Stimulated activated naive CD8-positive, alpha-beta T cell treated with anti-CD3 and anti-CD28 coated beads, Interleukin-15, amount 100 ng/mL, for 72 hours (primary cell): ENCODE measurements around the gene IGSF3.

Experiments
- ATAC-seq: fragments of 150-1000 bp; cut with Tn5 transposase; 2 replicates; pipeline ENCODE4 v1.10.0; 2021; ENCODE audit warnings: mild to moderate bottlenecking, moderate library complexity
- DNase-seq, 2 donors: peaks; one replicate each; pipeline ENCODE4 v3.0.0; 2021 to 2022
- H3K27ac Mint-ChIP-seq, 2 donors: one replicate each; pipeline ENCODE4 v1.8.0; 2022; ENCODE audit warnings: mild to moderate bottlenecking in 2 of 2, mixed read lengths in 2 of 2, moderate library complexity in 2 of 2
- H3K27me3 Mint-ChIP-seq: one replicate; pipeline ENCODE4 v1.8.0; 2022; ENCODE audit warnings: mixed read lengths
- H3K4me1 Mint-ChIP-seq: one replicate; pipeline ENCODE4 v1.8.0; 2022; ENCODE audit warnings: mild to moderate bottlenecking, mixed read lengths
- H3K4me3 Mint-ChIP-seq, 2 donors: one replicate each; pipeline ENCODE4 v1.8.0; 2022; ENCODE audit warnings: mild to moderate bottlenecking in 2 of 2, mixed read lengths in 2 of 2, moderate library complexity in 1 of 2
- H3K9me3 Mint-ChIP-seq, 2 donors: one replicate each; pipeline ENCODE4 v1.8.0; 2022; ENCODE audit warnings: mixed read lengths in 2 of 2

Gene IGSF3

GRCh38 chr1:116694524-116694923, 27.0 kb upstream of the IGSF3 start:
- DNase-seq: no peak
- ATAC-seq: no peak
- H3K27ac Mint-ChIP-seq: no peak overlapping the region
- peaks cover 11% of the 10 kb centered on the region for H3K27me3 Mint-ChIP-seq
- H3K9me3 Mint-ChIP-seq: peaks cover 0 to 4% of the 10 kb centered on the region in 2 donors
- H3K4me1 Mint-ChIP-seq: no peaks in the 10 kb centered on the region
- H3K4me3 Mint-ChIP-seq: no peak overlapping the region

- H3K27ac Mint-ChIP-seq: no peak overlapping the region
- DNase-seq (no peak), ATAC-seq (no peak)
- peaks cover 11% of the 10 kb centered on the region for H3K27me3 Mint-ChIP-seq
- no peak overlapping the region for H3K4me3 Mint-ChIP-seq
- H3K4me1 Mint-ChIP-seq: no peaks in the 10 kb centered on the region
- H3K9me3 Mint-ChIP-seq: peaks cover 0 to under 1% of the 10 kb centered on the region in 2 donors
Measured at GRCh38 chr1:116693759-116694480, 26.4 kb upstream of the IGSF3 start.

- Mint-ChIP-seq H3K27me3 (peaks cover 11% of the 10 kb centered on the region), H3K27ac (no peak overlapping the region), H3K4me3 (no peak overlapping the region), H3K9me3 (no peaks in the 10 kb centered on the region), H3K4me1 (no peaks in the 10 kb centered on the region)
- ATAC-seq: no peak
- DNase-seq: no peak
Measured at GRCh38 chr1:116692879-116693278, 25.3 kb upstream of the IGSF3 start.

- Mint-ChIP-seq H3K9me3 (no peaks in the 10 kb centered on the region), H3K27ac (no peak overlapping the region), H3K4me3 (no peak overlapping the region), H3K4me1 (peaks cover 3% of the 10 kb centered on the region), H3K27me3 (peaks cover 11% of the 10 kb centered on the region)
- no peak for DNase-seq
- no peak for ATAC-seq
Measured at GRCh38 chr1:116690849-116691406, 23.4 kb upstream of the IGSF3 start.

GRCh38 chr1:116690396-116690848, 22.9 kb upstream of the IGSF3 start:
- peaks cover 6% of the 10 kb centered on the region for H3K4me1 Mint-ChIP-seq

GRCh38 chr1:116686723-116687352, 19.3 kb upstream of the IGSF3 start:
- Mint-ChIP-seq H3K27me3 (peaks cover 3% of the 10 kb centered on the region), H3K4me3 (no peak overlapping the region), H3K27ac (no peak overlapping the region), H3K4me1 (peaks cover 6% of the 10 kb centered on the region), H3K9me3 (no peaks in the 10 kb centered on the region)
- no peak for DNase-seq
- ATAC-seq: no peak

More at GRCh38 chr1:116690396-116690848, 22.9 kb upstream of the IGSF3 start:
- DNase-seq: no peak
- H3K4me3 Mint-ChIP-seq: no peak overlapping the region
- H3K27me3 Mint-ChIP-seq: peaks cover 11% of the 10 kb centered on the region
- no peak for ATAC-seq
- peak overlapping the region in 1 of 2 donors; percentile 37 for H3K27ac Mint-ChIP-seq
- H3K9me3 Mint-ChIP-seq: no peaks in the 10 kb centered on the region

GRCh38 chr1:116686175-116686574, 18.6 kb upstream of the IGSF3 start:
- Mint-ChIP-seq H3K4me3 (no peak overlapping the region), H3K4me1 (peaks cover 6% of the 10 kb centered on the region), H3K27me3 (no peaks in the 10 kb centered on the region), H3K27ac (no peak overlapping the region), H3K9me3 (no peaks in the 10 kb centered on the region)
- DNase-seq: no peak
- no peak for ATAC-seq

- Mint-ChIP-seq H3K27me3 (no peaks in the 10 kb centered on the region), H3K4me1 (peaks cover 6% of the 10 kb centered on the region), H3K4me3 (no peak overlapping the region), H3K9me3 (no peaks in the 10 kb centered on the region), H3K27ac (no peak overlapping the region)
- DNase-seq (no peak), ATAC-seq (no peak)
Measured at GRCh38 chr1:116684575-116684974, 17.0 kb upstream of the IGSF3 start.

- H3K4me3 Mint-ChIP-seq: no peak overlapping the region
- no peaks in the 10 kb centered on the region for H3K9me3 Mint-ChIP-seq
- ATAC-seq: no peak
- peaks cover 9% of the 10 kb centered on the region for H3K27me3 Mint-ChIP-seq
- H3K27ac Mint-ChIP-seq: no peak overlapping the region
- peaks cover 6% of the 10 kb centered on the region for H3K4me1 Mint-ChIP-seq
- DNase-seq: no peak
Measured at GRCh38 chr1:116682641-116683221, 15.2 kb upstream of the IGSF3 start.

- DNase-seq (no peak), ATAC-seq (no peak)
- Mint-ChIP-seq H3K27ac (no peak overlapping the region), H3K4me1 (peaks cover 6% of the 10 kb centered on the region), H3K27me3 (peaks cover 19% of the 10 kb centered on the region), H3K4me3 (no peak overlapping the region), H3K9me3 (no peaks in the 10 kb centered on the region)
Measured at GRCh38 chr1:116681343-116681899, 13.9 kb upstream of the IGSF3 start.

- Mint-ChIP-seq H3K27ac (no peak overlapping the region), H3K9me3 (no peaks in the 10 kb centered on the region), H3K4me3 (no peak overlapping the region), H3K4me1 (peaks cover 1% of the 10 kb centered on the region), H3K27me3 (peaks cover 19% of the 10 kb centered on the region)
- DNase-seq (no peak), ATAC-seq (no peak)
Measured at GRCh38 chr1:116680752-116681151, 13.2 kb upstream of the IGSF3 start.

- no peak for ATAC-seq
- H3K27ac Mint-ChIP-seq: no peak overlapping the region
- no peak for DNase-seq
- no peak overlapping the region for H3K4me3 Mint-ChIP-seq
- no peaks in the 10 kb centered on the region for H3K9me3 Mint-ChIP-seq
- no peaks in the 10 kb centered on the region for H3K4me1 Mint-ChIP-seq
- H3K27me3 Mint-ChIP-seq: peaks cover 22% of the 10 kb centered on the region
Measured at GRCh38 chr1:116679828-116680628, 12.5 kb upstream of the IGSF3 start.

- H3K4me3 Mint-ChIP-seq: no peak overlapping the region
- ATAC-seq (peak; percentile 39), DNase-seq (no peak)
- no peak overlapping the region for H3K27ac Mint-ChIP-seq
- H3K9me3 Mint-ChIP-seq: no peaks in the 10 kb centered on the region
- H3K4me1 Mint-ChIP-seq: no peaks in the 10 kb centered on the region
- peaks cover 28% of the 10 kb centered on the region for H3K27me3 Mint-ChIP-seq
Measured at GRCh38 chr1:116679091-116679827, 11.7 kb upstream of the IGSF3 start.

- peaks cover 33% of the 10 kb centered on the region for H3K27me3 Mint-ChIP-seq
- H3K4me3 Mint-ChIP-seq: no peak overlapping the region
- no peak for DNase-seq
- H3K9me3 Mint-ChIP-seq: no peaks in the 10 kb centered on the region
- no peaks in the 10 kb centered on the region for H3K4me1 Mint-ChIP-seq
- H3K27ac Mint-ChIP-seq: no peak overlapping the region
- no peak for ATAC-seq
Measured at GRCh38 chr1:116678732-116679090, 11.2 kb upstream of the IGSF3 start.
